ENCODE results near the gene MX2.
"Not testable (repeated sequence)": the region's sequence is repeated elsewhere in the genome, so short reads cannot be mapped to it uniquely, and the experiment has no call there.

Gene MX2

DNA sequence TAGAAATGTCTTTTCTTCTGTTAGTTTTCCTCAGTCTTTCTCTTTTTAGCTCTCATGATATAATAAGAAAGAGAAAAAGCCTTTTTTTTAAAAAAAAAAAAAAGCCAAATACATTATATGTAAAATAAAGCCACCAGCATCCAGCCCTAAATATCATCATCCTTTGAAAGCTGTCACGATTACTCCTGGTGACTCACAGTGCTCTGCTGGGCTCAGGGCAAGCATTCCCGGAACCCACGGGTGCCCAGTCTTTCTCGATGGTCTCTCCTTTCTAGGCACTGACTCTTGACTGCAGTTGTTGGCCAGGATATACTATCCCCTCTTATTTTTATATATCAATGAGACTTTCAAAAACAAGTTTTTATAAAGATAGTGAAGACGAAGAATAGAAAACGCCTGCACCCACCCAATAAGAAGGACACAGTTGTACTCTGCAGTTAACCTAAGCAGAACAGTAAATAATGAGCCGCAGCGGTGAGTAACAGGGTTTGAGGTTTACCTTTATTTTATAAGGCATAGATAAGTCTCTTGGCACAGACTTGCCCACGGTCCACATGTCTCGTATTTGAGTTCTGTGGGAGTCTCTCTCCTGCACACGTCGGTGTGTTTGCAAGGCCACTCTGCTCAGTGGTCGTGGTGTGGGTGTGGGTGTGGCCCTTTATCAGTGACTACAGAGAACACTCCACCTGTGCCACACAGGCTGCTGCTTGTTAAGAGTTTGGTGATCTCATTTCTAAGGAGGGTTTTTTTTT, 15.7 kb upstream of the MX2 start:
- Histone ChIP-seq H3K4me3 (ENCODE audit: low read length) (no peak overlapping the region), H3K36me3 (ENCODE audit: insufficient read depth, low read length) (no peaks in the 10 kb centered on the region), H3K4me2 (ENCODE audit: low read length) (no peak overlapping the region), H3K27me3 (ENCODE audit: control insufficient read depth, insufficient read depth, low read length) (peaks cover 14% of the 10 kb centered on the region), H3K9me3 (replicated peaks; ENCODE audit: low read length) (no peaks in the 10 kb centered on the region), H3K9ac (ENCODE audit: low read depth, low read length) (no peak overlapping the region), H3K4me1 (ENCODE audit: control insufficient read depth, insufficient read depth, low read length) (no peaks in the 10 kb centered on the region)

DNA sequence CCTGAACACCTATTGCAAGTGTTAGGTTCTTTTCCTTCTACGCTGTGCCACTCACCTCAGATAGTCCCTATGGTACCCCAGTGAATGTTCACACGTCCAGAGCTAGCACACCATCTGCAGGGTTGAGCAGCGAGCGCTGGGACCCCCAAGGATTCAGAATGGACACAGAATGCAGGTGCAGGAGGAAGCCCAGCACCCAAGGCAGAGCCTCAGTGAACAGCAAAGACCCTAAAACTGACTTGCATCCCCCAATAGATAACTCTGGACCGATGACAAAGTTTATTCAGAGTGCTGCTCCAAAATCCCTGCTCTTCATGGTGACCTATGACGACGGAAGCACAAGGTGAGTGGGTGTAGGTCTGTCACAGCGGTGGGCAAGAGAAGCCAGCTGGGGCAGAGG, 15.1 kb upstream of the MX2 start:
- Histone ChIP-seq H3K9ac (ENCODE audit: low read depth, low read length) (no peak overlapping the region), H3K9me3 (replicated peaks; ENCODE audit: low read length) (no peaks in the 10 kb centered on the region), H3K4me1 (ENCODE audit: control insufficient read depth, insufficient read depth, low read length) (no peaks in the 10 kb centered on the region), H3K27me3 (ENCODE audit: control insufficient read depth, insufficient read depth, low read length) (peaks cover 12% of the 10 kb centered on the region), H3K36me3 (ENCODE audit: insufficient read depth, low read length) (no peaks in the 10 kb centered on the region), H3K4me2 (ENCODE audit: low read length) (no peak overlapping the region), H3K4me3 (ENCODE audit: low read length) (no peak overlapping the region)

DNA sequence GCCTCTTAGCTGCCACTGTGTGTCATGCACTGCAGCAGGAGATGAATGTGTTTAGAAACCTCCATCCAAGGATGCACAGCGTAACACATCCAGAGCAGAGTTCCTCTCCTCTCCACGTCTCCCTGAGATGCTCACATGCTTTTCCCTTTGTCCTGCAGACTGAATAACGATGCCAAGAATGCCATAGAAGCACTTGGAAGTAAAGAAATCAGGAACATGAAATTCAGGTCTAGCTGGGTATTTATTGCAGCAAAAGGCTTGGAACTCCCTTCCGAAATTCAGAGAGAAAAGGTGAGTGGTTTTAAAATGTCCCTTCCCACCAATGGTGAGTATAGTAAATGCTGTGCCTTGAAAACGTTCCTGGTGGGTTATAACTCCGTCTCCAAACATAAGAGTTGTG, 13.4 kb upstream of the MX2 start:
- no peaks in the 10 kb centered on the region for H3K4me1 ChIP-seq (ENCODE audit: control insufficient read depth, insufficient read depth, low read length)
- peaks cover 8% of the 10 kb centered on the region for H3K27me3 ChIP-seq (ENCODE audit: control insufficient read depth, insufficient read depth, low read length)
- H3K4me2 ChIP-seq (ENCODE audit: low read length), result no peak overlapping the region
- H3K9ac ChIP-seq (ENCODE audit: low read depth, low read length), result no peak overlapping the region
- no peaks in the 10 kb centered on the region for H3K9me3 ChIP-seq (replicated peaks; ENCODE audit: low read length)
- H3K36me3 ChIP-seq (ENCODE audit: insufficient read depth, low read length), result no peaks in the 10 kb centered on the region
- no peak overlapping the region for H3K4me3 ChIP-seq (ENCODE audit: low read length)

DNA sequence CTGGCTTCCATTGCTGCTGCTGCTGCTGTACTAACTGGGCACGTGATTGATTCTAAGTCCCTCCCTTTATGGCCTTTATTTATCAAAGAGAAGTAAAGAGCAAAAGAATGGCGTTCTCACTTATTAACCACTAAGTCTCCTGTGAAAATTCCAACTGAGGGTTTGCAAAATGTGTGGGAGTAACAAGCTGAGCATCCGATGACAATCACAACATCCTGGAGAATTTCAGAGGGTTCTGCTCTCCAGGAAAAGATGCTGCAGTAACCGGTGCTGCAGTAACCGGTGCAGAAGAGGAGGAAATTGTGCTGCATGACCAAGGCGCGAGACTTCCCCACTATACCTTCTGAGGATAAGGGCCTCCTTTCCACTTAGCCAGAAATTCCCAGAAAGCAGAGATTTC, 12.7 kb upstream of the MX2 start:
- H3K4me2 ChIP-seq (ENCODE audit: low read length), result no peak overlapping the region
- no peak overlapping the region for H3K9ac ChIP-seq (ENCODE audit: low read depth, low read length)
- no peaks in the 10 kb centered on the region for H3K9me3 ChIP-seq (replicated peaks; ENCODE audit: low read length)
- peaks cover 8% of the 10 kb centered on the region for H3K27me3 ChIP-seq (ENCODE audit: control insufficient read depth, insufficient read depth, low read length)
- no peak overlapping the region for H3K4me3 ChIP-seq (ENCODE audit: low read length)
- no peaks in the 10 kb centered on the region for H3K36me3 ChIP-seq (ENCODE audit: insufficient read depth, low read length)
- no peaks in the 10 kb centered on the region for H3K4me1 ChIP-seq (ENCODE audit: control insufficient read depth, insufficient read depth, low read length)

DNA sequence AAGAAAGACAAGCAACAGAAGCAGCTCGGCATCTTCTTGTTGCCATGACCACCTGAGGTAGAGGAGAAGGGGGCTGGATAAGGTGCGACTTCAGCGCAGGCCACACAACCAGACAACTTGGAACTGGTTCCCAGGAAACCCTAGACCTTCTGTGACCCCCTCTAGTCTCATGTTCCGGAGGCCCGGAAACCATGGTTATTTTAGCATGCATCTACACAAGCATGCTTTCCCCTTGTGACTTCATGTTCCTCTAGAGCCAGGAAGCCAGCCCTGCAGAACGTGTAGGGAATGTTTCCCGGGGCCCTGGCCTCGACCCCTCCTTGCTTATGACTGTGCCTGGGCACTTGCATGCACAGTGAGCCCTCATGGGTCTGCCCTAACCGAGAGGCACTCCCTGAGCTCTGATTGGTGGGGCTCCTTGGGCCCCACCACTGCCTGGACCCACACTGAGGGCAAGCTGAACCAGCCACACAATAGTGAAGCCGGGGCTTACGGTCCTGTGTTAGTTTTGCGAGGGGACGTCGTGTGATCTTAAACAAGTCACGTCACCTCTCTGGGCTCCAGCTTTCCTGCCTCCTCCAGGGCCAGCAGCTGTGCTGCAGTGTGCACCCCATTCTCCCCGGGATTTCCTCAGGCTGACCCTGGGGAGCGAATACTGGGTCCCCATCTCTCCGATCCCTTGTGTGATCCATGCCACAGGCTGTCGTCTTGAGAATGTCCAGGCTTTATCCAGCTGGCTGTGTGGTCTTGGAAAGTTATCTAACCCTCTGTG, 12.0 kb upstream of the MX2 start:
- H3K9me3 ChIP-seq (replicated peaks; ENCODE audit: low read length), result no peaks in the 10 kb centered on the region
- no peaks in the 10 kb centered on the region for H3K36me3 ChIP-seq (ENCODE audit: insufficient read depth, low read length)
- no peak overlapping the region for H3K4me2 ChIP-seq (ENCODE audit: low read length)
- H3K4me1 ChIP-seq (ENCODE audit: control insufficient read depth, insufficient read depth, low read length), result no peaks in the 10 kb centered on the region
- H3K4me3 ChIP-seq (ENCODE audit: low read length), result no peak overlapping the region
- no peak overlapping the region for H3K9ac ChIP-seq (ENCODE audit: low read depth, low read length)
- peaks cover 8% of the 10 kb centered on the region for H3K27me3 ChIP-seq (ENCODE audit: control insufficient read depth, insufficient read depth, low read length)

DNA sequence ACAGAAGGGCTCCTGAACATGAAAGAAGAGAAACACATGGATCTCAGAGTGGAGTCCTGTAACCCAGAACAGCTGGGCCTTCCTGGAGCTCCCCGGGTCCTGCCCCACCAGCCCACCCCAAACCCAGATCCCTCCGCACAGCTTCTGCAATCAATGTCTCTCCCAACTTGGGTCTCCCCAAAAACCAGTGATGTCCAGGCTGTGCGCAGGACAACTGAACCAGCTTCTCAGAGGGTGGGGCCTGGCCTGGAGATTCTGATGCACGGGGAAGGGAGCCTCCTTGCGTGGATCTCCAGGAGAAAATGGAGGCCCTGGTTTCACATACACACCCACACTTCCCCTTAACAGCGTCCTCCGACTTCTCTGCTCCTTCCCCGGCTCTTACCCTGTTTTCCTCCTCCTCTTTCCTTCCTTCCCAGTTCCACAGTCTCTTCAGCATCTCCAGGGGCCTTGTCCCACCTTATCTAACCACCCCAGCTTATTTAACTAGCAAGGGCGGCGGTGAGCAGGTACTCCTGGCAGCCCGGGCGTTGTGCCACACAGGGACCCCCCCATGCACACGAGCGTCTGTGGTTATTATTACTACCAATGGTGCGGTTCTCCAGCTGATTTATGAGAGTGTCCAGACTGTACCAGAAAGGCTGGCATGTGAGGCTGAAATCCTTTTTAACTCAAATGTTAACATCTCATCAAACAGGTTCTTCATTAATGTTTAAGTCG, 11.2 kb upstream of the MX2 start:
- Histone ChIP-seq H3K27me3 (ENCODE audit: control insufficient read depth, insufficient read depth, low read length) (peaks cover 12% of the 10 kb centered on the region), H3K36me3 (ENCODE audit: insufficient read depth, low read length) (no peaks in the 10 kb centered on the region), H3K4me3 (ENCODE audit: low read length) (no peak overlapping the region), H3K4me1 (ENCODE audit: control insufficient read depth, insufficient read depth, low read length) (no peaks in the 10 kb centered on the region), H3K9ac (ENCODE audit: low read depth, low read length) (no peak overlapping the region), H3K4me2 (ENCODE audit: low read length) (no peak overlapping the region), H3K9me3 (replicated peaks; ENCODE audit: low read length) (no peaks in the 10 kb centered on the region)

DNA sequence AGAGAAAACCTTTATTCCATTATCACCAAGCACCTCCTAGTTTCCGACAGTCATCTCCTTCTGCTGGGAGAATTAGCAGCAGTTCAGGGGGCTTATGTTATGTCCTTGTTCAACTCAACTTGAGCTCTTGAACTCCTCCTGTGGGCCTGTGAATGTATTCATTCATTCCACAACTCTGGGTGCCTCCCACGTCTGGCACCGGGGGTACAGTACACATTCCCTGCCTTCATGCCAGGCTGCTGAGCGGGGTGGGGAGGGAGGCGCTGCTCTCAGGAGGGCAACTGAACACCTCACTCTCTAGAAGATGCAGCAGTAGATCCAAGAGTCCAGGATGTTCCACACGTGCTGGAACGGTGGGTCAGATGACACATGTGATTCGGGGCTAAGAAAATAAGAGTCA, 4.3 kb upstream of the MX2 start:
- H3K4me2 ChIP-seq (ENCODE audit: low read length), result no peak overlapping the region
- H3K9ac ChIP-seq (ENCODE audit: low read depth, low read length), result no peak overlapping the region
- H3K4me1 ChIP-seq (ENCODE audit: control insufficient read depth, insufficient read depth, low read length), result no peaks in the 10 kb centered on the region
- no peak overlapping the region for H3K4me3 ChIP-seq (ENCODE audit: low read length)
- peaks cover 7% of the 10 kb centered on the region for H3K27me3 ChIP-seq (ENCODE audit: control insufficient read depth, insufficient read depth, low read length)
- H3K36me3 ChIP-seq (ENCODE audit: insufficient read depth, low read length), result no peaks in the 10 kb centered on the region
- H3K9me3 ChIP-seq (replicated peaks; ENCODE audit: low read length), result no peaks in the 10 kb centered on the region

DNA sequence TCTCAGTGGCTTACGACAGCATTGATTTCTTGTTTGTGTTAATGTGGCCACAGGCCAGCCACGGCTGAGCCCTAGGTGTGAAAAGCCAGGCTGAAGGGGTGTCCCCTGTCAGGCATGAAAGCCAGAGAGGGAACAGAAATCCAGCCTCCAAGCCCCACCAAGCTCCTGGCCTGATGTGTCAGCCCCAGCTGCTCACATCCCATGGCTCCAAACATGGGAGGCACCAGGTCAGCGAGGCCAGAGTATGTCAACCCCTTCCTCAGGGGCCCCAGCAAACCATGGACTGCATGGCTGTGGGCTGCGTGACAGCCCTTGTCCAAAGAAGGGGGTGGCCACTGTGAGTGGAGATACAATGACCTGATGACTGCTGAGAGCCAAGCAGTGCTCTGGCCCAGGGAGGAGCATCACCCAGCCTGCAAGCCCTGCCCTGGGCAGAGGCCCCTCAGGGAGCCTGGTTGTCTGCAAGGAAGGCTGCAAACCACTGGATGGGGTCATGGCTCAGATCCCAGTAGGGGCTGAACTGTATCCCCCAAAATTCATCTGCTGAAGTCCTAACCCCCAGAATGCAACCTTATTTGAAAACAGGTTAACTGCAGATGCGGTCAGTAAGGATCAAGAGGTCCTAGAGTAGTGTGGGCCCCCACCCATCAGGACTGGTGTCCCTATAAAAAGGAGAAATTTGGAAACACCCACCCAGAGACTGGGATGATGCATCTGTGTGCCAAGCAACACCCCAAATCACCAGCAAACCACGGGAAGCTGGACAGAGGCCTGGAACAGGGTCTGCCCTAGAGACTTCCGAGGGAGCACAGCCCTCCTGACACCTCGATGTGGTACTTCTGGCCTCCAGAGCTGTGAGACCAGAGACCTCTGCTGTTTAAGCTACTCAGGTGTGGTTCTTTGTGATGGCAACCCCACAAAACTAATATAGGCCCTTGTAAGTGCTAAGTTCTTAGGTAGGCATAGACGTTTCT, 3.3 kb upstream of the MX2 start:
- no peak overlapping the region for H3K9ac ChIP-seq (ENCODE audit: low read depth, low read length)
- no peaks in the 10 kb centered on the region for H3K36me3 ChIP-seq (ENCODE audit: insufficient read depth, low read length)
- no peak overlapping the region for H3K4me3 ChIP-seq (ENCODE audit: low read length)
- no peaks in the 10 kb centered on the region for H3K4me1 ChIP-seq (ENCODE audit: control insufficient read depth, insufficient read depth, low read length)
- H3K27me3 ChIP-seq (ENCODE audit: control insufficient read depth, insufficient read depth, low read length), result peaks cover 7% of the 10 kb centered on the region
- H3K9me3 ChIP-seq (replicated peaks; ENCODE audit: low read length), result no peaks in the 10 kb centered on the region
- no peak overlapping the region for H3K4me2 ChIP-seq (ENCODE audit: low read length)

DNA sequence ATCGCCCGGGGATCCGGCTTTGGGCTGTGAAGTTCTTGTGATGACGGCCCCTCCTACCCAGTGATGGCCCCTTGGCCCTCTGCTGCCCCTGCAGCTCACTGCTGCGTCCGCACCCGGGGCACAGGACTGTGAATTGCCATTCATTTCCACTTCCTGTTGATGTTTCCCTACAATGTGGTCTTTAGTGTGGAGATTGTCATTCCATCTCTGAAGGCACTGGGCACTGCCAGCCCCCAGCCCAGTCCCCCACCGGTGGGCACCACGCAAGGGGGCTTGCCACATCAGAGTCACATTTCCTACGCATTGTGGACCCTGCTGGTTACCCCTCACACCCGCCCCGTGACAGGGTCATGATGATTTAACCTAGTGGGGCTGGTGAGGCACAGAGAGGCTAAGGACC, 2.5 kb upstream of the MX2 start:
- H3K9me3 ChIP-seq (replicated peaks; ENCODE audit: low read length), result no peaks in the 10 kb centered on the region
- peaks cover 7% of the 10 kb centered on the region for H3K27me3 ChIP-seq (ENCODE audit: control insufficient read depth, insufficient read depth, low read length)
- no peak overlapping the region for H3K4me2 ChIP-seq (ENCODE audit: low read length)
- H3K36me3 ChIP-seq (ENCODE audit: insufficient read depth, low read length), result no peaks in the 10 kb centered on the region
- H3K4me3 ChIP-seq (ENCODE audit: low read length), result no peak overlapping the region
- H3K4me1 ChIP-seq (ENCODE audit: control insufficient read depth, insufficient read depth, low read length), result no peaks in the 10 kb centered on the region
- H3K9ac ChIP-seq (ENCODE audit: low read depth, low read length), result no peak overlapping the region

DNA sequence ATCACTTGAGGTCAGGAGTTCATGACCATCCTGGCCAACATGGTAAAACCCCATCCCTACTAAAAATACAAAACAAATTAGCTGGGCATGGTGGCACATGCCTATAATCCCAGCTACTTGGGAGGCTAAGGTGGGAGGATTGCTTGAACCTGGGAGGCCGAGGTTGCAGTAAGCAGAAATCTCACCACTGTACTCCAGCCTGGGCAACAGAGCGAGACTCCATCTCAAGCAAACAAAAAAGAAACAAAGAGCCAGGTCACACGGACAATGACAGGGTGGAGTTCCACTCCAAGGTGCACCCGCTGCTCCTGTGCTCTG, 2.1 kb upstream of the MX2 start:
- not testable (repeated sequence) for H3K4me3 ChIP-seq (ENCODE audit: low read length); H3K9me3 ChIP-seq (replicated peaks; ENCODE audit: low read length); H3K4me1 ChIP-seq (ENCODE audit: control insufficient read depth, insufficient read depth, low read length); H3K27me3 ChIP-seq (ENCODE audit: control insufficient read depth, insufficient read depth, low read length); H3K4me2 ChIP-seq (ENCODE audit: low read length); H3K36me3 ChIP-seq (ENCODE audit: insufficient read depth, low read length); H3K9ac ChIP-seq (ENCODE audit: low read depth, low read length)

All from skeletal muscle satellite cell (primary cell).